GM18517 (cell line): ENCODE results near the gene F7.
"Not testable (repeated sequence)": the region's sequence is repeated elsewhere in the genome, so short reads cannot be mapped to it uniquely, and the experiment has no call there.

ENCODE experiments used
- ATAC-seq: cut with Tn5 transposase; IDR thresholded peaks from one replicate; pipeline ENCODE4 v1.9.1; 2021; ENCODE audit warnings: mild to moderate bottlenecking, moderate library complexity; ENCODE audit not compliant: unreplicated experiment

Gene F7

GRCh38 chr13:113105032-113105920 is at the start of gene F7:
Gene F7, plus strand, starts transcription at chr13:113105791. Its CDS starts 51 bp downstream, at chr13:113105842.
- no peak for ATAC-seq

GRCh38 chr13:113057084-113057483 is 48.5 kb upstream of the F7 start:
- no peak for ATAC-seq

GRCh38 chr13:113057559-113057958 is 48.0 kb upstream of the F7 start:
- ATAC-seq, result not testable (repeated sequence)

GRCh38 chr13:113058129-113058987 is 47.2 kb upstream of the F7 start:
- no peak for ATAC-seq

DNA sequence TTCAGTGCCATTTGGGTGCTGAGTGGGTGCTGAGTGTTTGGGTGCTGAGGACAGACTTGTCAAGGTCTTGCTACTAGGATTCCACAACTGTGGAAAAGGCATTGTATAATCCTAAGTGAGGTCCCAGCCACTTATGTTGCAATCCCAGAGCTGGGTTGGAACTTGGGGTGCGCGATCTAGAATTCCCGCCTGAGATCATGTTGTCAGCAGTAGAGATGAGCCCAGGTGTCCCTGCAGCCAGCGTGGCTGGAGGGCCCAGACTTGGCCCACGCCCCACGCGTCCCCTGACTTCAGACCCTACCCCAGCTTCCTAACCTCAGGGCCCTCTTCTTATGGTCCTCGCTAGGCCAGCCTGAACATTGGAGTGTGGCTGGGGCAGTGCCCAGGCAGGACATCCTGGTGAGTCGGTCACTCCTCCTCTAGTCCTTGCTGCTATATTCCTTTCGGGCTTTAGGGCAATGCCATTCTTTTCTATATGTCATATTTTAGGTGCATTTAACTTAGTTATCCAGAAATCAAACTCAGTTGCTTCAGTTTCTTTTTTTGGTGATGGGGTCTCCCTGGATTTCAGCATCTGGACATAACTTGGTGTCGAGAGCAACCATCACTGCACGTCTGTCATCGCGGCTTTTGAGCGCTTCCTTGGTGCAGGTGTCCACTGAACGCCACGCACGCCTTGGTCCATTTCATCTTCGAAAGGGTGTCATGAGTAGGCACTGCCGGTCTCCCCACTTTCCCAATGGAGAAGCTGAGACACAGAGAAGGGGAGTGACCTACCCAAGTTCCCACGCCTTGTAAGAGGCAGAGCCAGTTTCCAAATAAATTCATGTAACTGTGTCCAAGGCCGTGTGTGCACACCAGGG is 46.4 kb upstream of the F7 start:
- no peak for ATAC-seq

GRCh38 chr13:113059891-113060290 is 45.7 kb upstream of the F7 start:
- ATAC-seq, result no peak

DNA sequence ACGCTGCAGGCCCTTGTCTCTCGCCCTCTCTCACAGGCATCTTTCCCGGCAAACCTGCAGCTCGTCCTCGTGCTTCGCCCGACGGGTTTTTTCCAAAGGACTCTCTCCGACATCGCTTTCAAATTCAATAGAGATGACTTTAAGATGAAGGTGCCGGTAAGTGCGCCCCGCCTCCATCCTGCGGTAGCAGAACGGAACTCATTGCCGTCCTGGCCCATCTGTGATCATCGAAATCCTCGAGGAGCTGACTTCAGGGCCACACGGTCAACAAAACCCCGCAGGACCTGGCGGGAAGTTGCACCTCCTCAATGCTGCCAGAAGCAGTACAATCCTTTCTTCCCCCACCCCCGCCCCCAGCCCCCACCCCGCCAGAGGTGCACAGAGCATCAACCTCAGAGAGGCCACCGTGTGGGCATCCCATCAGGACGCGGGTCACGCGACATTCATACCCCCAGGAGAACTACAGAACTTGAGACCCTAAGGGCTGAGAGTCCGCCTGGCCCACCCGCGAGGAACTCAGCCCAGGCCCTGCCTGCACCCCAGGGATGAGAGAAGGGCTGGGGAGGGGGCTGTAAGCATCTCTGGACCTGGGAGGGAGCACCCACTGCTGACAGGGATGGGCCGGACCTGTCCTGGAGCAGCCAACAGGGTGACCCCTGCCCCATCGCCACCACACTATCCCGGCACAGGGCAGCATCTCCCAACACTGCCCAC is 44.9 kb upstream of the F7 start:
- no peak for ATAC-seq

DNA sequence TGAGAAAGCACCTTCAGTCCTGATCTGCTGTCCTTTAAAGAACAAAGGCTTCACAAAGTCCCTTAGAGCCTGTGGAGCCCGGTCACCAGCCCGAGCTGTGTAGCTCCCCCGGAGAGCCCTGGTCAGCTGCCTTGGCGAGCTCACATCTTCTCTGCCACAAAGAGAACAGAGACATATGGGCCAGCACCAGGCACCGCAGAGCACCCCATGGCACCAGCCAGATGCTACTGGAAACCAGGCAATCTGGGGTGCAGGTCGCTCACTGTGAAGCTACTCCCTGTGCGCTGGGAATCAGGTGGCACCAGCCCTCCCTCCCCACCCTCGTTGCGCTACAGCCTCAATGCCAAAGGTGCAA is 44.3 kb upstream of the F7 start:
- no peak for ATAC-seq

DNA sequence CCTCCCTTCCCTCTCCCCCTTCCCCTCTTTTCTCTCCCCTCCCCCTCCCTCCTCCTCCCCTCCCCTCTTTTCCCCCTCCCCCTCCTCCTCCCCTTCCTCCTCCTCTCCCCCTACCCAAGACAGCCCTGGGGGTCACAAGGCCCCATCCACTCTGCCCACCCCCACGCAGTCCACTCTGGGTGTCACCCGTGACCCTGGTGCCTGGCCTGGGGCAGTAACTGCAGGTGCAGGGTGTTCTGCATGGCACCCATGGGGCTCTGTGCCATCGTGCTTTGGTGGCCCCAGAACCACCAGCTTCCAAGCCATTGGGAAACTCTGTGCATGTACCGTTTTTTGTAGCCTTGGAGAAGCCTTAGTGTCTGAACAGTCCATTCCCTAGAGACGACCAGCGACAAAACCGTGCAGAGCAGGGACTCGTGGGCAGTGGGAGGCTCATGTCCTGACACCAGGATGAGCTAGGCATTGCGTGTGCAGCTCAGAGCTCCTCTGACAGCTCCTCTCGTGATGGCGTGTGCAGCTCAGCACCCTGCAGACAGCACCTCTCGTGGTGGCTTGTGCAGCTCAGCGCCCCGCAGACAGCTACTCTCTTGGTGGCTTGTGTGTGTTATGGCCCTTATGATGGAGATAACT is 43.7 kb upstream of the F7 start:
- no peak for ATAC-seq

DNA sequence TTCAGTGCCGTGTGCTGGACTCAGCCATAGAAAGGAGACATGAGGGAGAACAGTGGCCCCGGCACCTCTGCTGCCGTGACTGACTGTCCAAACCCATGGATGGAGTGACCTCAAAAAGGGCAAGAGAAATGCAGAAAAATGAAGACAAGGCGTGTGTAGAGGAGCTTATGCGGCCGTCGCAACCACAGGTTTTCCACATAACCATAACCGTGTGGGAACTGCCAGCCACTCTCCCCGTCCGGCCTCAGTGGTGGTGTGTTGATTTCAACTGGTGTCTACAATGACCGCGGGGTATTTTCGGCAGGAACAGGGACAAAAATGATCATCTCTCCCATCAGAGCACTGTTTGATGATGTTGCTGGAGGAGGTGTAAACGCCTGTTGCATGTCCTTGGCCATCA is 42.9 kb upstream of the F7 start:
- ATAC-seq, result no peak

DNA sequence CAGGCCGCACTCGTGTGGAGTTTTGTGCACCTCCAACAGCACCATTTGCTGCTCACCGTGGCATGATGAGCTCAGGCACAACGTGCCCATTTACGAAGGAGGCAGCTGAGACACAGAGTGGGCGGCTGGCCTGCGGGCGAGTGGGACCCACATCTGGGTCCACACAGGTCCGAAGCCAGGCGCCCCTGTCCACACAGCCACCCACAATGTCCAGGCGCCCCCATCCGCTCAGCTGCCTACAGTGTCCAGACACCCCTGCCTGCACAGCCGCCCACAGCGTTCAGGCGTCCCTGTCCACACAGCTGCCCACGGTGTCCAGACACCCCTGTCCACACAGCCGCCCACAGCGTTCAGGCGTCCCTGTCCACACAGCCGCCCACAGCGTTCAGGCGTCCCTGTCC is 42.5 kb upstream of the F7 start:
- ATAC-seq, result no peak

DNA sequence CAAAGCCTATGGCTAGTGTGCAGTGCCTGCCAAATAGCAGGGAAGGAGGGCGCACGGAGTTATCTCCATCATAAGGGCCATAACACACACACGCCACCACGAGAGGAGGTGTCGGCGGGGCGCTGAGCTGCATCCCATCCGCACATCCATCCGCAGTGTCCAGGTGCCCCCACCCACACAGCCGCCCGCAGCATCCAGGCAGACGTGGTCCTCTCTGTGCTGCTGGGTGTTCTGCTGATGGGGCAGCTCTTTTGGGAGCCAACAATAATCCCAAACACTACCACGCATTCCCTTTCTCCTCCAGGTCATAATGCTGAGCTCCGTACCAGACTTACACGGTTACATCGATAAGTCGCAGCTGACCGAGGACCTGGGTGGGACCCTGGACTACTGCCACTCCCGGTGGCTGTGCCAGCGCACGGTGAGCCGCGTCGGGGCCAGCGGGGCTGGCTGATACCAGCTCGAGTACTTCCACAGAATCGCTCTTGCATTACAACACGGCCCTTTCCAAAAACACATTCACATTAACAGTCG is 41.5 kb upstream of the F7 start:
- no peak for ATAC-seq

DNA sequence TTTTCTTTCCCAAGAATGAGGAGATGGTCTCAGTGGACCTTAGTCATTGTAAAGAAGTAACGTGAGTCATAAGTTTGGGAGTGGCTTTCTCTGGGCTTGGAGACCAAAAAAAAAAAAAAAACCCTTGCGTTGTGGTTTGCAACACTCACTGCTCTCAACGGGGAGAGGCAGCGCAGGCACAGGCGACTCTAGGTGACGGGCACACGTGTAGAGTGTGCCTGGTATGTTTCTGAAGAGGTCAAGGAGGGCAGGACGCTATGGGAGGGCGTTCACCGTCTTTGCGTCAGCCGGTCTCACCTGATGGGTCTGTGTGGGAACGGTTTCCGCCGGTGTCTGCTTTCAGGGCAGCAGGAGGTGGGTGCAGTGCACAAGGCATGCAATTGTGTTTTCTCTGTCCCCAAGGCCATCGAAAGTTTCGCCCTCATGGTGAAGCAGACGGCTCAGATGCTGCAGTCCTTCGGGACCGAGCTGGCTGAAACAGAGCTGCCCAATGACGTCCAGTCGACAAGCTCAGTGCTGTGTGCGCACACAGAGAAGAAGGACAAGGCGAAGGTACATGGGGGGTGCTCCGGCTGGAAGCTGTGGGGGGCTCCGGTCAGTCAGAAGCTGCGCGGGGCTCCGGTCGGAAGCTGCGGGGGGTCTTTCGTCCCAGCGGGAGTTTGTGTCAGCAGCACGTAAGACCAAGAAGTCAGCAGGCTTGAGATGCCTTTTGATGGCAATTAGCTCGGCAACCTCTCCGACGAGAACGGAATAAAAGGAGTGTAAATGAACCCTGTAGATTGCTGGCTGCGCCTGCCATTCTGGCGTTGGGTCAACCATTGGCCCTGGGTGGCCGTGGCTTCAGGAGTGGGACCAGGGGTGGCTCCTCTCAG is 40.8 kb upstream of the F7 start:
- ATAC-seq, result no peak

DNA sequence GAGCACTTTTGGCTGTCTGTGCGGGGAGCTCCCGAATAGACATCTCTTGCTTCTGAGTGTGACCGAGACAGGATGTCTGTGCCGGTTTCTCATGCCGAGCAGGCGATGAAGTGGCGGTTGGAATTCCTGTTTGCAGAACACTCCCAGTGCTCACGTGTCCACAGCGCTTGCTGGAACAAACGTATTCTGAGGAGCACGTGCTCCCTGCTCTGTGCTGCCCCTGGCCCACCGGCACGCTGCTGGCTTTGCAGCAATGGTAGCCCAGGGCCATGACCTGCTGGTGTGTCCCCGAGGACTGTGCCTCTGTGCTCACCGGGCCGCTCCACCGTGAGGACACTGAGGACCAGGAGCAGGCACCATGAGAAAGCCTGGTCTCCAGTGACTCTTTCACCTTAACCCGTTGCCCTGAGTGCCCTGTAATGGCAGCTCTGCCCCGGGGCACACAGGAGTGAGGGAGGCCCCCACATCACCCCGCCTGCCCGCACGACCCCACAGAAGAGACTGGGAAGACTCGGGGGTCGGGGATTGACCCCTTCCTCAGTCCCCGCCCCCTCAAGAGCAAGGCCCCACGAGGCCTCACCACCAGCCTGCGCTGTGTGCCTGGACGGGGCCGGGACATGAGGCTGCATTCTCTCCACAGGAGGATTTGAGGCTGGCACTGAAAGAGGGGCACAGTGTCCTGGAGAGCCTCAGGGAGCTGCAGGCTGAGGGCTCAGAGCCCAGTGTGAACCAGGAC is 40.0 kb upstream of the F7 start:
- ATAC-seq, result no peak

GRCh38 chr13:113066142-113066455 is 39.5 kb upstream of the F7 start:
- ATAC-seq, result no peak

DNA sequence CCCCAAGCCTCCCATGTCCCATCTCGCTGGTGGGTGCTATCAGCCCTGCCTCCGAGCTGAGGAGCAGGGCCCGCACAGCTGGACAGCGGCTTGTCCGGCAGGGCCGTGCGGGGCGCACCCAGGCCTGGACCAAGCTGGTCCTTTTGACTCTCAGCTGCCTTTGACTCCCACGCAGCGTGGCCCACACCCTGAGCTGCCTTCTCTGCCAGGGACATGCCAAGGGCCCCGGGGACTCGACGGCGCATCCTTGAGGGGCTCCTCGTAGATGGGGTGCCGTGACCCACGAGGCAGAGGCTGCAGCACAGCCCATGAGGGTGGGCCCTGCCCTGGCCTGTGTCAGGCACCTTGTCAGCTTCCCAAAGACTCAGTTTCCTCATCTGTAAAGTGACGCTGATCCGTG is 38.8 kb upstream of the F7 start:
- ATAC-seq, result no peak

DNA sequence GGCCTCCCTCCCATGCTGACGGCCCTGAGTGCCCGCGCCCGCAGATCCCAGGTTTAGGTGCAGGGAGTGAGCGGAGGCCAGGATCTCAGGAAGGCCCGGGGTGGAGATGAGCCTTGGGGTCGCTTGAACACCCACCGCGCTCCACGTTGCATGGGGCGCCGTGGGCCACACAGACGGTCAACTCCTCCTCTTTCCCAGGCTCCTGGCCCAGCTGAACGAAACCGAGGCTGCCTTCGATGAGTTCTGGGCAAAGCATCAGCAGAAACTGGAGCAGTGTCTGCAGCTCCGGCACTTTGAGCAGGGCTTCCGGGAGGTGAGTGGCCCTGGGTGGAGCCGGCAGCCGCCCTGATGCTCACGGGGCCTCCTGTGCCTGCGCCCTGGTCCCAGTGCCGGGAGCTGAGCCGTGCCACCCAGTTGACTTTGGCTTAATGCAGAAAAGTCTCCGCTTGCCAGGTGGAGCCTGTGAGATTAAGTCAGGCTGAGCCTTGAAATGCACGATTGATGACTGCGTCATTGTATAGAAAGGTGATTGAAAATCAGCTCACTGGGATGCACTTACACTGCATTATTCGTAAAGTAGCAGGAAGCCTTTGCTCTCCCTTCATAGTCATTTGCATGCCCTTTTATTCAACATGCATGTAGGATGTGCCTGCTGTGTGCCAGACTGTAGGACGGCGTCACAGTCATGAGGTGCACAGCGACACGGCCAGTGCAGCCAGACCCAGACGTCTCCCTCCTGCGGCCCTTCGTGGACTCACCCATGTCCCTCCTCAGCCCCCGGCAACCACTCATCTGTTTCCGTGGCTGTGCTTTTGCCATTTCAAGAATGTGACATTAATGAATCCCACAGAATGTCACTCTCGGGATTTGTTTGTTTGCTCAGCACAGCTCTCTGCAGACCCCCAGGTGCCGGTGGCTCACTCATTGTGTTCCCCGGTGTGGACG is 35.5 kb upstream of the F7 start:
- ATAC-seq, result no peak
